ENCODE results near the gene ECEL1.

ECEL1 gene

DNA sequence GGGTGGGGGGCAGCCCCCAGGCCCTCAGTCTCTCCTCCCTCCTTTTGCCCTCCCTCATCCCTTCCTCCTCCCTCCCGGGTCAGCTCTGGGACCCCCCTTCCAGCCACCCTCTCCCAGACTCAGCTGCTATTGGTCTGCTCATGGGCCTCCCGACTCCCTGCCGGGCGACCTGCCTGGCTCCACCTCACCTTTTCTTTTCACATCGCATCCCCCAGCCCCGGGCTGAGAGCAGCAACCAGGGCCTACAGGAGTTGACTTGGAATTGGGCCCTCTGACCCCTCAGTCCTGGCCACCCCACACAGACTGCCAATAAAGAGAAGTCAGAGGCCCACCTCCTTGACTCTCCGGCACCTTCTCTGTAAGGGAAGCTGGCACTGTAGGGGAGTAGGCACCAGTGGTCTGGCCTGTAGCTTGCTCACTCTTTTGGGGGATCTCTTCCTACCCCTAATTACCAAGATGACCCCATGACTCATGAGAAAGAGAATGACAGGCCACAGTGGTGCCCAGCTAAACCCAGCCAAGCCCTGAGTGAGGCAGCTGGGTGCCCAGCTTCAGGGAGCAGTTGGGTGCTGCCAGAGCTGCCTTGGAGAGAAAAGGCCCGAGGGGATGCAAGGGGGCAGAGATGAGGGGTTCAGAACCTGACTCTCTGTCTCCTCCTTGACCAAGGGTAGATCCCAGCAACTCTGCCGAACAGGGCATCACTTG, 2.0 kb upstream of the ECEL1 start:
- in situ Hi-C loops (cut with MboI; ENCODE audit: low sequenced_read_pairs, unreplicated experiment), result no loop called here
- TF ChIP-seq, protein P1, sequence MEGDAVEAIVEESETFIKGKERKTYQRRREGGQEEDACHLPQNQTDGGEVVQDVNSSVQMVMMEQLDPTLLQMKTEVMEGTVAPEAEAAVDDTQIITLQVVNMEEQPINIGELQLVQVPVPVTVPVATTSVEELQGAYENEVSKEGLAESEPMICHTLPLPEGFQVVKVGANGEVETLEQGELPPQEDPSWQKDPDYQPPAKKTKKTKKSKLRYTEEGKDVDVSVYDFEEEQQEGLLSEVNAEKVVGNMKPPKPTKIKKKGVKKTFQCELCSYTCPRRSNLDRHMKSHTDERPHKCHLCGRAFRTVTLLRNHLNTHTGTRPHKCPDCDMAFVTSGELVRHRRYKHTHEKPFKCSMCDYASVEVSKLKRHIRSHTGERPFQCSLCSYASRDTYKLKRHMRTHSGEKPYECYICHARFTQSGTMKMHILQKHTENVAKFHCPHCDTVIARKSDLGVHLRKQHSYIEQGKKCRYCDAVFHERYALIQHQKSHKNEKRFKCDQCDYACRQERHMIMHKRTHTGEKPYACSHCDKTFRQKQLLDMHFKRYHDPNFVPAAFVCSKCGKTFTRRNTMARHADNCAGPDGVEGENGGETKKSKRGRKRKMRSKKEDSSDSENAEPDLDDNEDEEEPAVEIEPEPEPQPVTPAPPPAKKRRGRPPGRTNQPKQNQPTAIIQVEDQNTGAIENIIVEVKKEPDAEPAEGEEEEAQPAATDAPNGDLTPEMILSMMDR (IDR thresholded peaks at IDR 0.05; ENCODE audit: borderline replicate concordance, control extremely low read depth, extremely low read depth, insufficient read depth, missing control alignments), result no peak
- DNase-seq (ENCODE audit: low spot score), result no peak

DNA sequence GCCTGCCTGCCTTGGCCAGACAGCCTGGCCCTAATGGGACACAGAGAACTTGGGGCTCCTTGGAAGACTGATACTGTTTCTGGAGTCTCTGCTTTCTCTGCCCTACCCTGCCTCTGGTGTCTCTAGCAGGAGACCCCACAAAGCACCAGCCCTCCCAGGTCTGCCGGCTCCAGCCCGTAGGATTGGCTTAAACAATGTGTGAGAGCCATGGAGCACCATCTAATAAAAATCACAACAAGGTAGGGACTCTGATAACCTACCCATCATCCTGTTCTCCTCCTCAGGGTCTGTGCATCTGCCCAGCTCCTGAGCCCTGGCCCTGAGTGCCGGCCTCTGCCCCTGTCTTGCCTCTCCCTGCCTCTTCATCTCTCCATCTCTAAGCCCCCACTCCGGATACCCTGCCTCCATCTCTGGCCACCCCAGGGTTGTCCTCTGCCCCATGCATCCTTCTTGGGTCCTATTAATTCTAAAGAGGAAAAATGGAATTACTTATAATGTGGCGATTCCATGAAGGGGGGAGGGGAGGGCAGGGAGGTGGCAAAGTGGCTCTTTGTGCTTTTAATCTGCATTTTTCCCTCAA, 1.2 kb upstream of the ECEL1 start:
- in situ Hi-C loops (cut with MboI; ENCODE audit: low sequenced_read_pairs, unreplicated experiment), result no loop called here
- TF ChIP-seq, protein P1 (IDR thresholded peaks at IDR 0.05; ENCODE audit: borderline replicate concordance, control extremely low read depth, extremely low read depth, insufficient read depth, missing control alignments), result no peak
- DNase-seq (ENCODE audit: low spot score), result no peak

DNA sequence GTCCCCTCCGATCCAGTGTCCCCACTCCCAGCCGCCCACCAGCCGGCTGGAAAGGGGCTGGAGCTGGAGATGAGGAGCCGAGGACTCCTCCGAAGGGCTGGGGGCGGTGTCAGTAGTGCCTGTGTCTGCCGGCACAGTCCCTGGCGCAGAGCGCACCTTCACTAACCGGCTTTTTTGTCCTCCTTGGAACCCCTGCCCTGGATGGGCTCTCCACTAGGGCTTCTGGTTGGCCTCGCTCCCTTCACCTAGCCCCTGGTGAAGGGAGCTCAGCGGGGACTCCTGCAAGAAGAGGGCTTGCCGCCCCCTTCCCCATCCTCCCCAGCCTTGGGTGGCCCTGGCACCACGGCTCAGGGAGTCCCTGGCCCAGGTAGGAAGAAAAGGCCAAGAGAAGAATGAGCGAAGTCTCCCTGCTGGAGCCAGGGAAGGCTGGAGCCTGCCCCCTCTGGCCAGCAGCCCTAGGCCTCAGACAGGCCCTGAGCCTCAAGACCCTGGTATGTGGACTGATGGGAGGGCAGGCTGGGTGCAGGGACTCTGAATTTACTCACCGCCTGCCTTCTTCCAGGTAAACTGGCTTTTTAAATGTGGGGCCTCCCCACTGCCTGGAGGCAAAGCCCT, 570 bp upstream of the ECEL1 start:
- TF ChIP-seq, protein P1 (IDR thresholded peaks at IDR 0.05; ENCODE audit: borderline replicate concordance, control extremely low read depth, extremely low read depth, insufficient read depth, missing control alignments), result no peak
- in situ Hi-C loops (cut with MboI; ENCODE audit: low sequenced_read_pairs, unreplicated experiment), result no loop called here
- no peak for DNase-seq (ENCODE audit: low spot score)

DNA sequence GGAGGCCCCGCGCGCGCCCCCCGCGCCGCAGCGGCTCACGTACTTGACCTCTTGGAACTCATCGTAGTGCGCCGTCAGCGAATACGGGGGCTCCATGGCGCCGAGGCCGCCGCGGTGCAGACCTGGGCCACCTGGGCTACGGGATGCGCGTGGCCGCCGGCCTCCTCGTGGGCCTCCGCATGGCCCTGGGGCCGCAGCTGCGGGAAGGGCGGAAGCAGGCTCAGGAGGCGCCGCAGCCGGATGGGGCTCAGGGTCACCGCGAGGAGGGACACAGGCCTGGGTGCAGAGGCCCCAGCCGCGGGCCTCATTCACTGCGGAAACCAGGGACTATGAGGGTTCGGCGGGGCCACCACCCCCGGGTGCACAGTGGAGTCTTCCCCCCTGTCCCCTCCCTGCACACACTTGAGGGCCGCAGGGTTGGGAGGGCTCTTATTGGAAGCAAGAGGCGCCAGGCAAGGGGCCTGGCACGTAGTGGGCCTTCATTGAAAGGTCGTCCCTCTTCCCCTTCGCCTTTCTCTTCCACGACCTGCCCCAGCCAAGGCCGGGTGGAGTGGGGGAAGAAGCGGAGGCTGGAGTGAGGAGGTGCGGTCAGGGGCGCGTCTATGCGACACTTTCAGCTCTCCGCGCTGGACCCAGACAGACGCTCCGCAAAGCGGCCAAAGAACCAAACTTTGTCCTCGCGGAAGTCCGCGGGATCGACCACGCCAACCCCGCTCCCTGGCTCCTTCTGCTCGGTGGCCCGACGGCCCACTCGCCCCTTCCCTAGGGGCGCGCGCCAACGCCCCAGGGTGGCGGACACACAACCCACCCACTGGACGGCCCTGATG, 863 bp downstream of the ECEL1 start:
- TF ChIP-seq, protein P1 (IDR thresholded peaks at IDR 0.05; ENCODE audit: borderline replicate concordance, control extremely low read depth, extremely low read depth, insufficient read depth, missing control alignments), result no peak

DNA sequence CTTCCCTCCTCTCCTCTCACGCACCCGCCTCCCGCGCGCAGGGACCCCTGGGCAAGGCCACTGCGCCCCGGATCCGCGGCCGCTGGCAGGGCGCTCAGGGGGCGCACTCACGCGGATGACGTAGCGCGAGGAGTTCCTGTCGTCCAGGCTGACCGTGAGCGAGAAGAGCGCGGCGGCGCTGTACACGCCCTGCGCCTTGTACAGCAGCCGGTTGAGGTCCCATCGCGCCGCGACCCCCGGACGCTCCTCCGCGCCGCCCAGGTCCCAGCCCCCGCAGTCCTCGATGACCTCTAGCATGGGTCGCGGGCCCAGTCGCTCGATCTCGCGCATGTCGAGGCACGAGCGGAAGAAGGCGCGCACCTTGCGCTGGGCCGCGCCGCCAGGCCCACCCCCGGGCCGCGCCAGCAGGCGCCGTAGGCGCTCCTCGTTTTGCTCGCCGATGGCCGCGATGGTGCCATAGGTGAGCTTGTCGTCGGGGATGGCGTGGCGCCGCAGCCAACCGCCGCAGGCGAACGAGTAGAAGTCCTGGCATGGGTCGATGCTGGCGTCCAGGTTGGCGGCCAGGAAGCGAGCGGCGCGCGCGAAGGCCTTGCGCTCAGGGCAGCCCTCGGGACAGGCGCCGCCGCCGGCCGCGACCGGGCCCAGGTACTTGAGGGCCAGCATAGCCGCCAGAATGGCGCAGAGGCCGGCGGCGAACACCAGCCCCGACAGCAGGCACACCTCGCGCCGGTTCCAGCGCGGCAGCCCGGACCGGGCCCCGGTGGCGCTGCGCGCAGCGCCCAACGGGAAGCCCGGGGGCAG, 1.7 kb downstream of the ECEL1 start:
- TF ChIP-seq, protein P1 (IDR thresholded peaks at IDR 0.05; ENCODE audit: borderline replicate concordance, control extremely low read depth, extremely low read depth, insufficient read depth, missing control alignments), result no peak
- in situ Hi-C loops (cut with MboI; ENCODE audit: low sequenced_read_pairs, unreplicated experiment), result no loop called here
- no peak for DNase-seq (ENCODE audit: low spot score)

More for the DNA sequence above, 863 bp downstream of the ECEL1 start:
- no peak for DNase-seq (ENCODE audit: low spot score)
- in situ Hi-C loops (cut with MboI; ENCODE audit: low sequenced_read_pairs, unreplicated experiment), result no loop called here

All from GM13976 (cell line).